ENCODE data around the gene GH2. TPM values are rescaled to one million over a fixed set of nuclear protein-coding genes. Genes with fewer than 3 reads are reported as not detected.

Gene GH2
- polyA plus RNA-seq, 1 donor from 2014 or later: not detected

DNA sequence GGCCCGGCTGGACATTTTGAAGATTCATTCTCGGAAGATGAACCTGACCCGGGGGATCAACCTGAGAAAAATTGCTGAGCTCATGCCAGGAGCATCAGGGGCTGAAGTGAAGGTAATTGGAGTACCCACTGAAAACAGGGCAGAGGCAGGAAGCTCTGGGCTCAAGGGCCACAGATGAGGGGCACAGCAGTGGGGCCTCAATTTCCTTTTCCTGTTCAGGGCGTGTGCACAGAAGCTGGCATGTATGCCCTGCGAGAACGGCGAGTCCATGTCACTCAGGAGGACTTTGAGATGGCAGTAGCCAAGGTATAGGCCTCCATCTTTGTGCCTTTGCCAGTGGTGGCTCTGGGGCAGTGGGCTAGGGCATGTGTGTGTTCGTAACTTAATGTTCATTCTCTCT, 50.2 kb downstream of the GH2 start:
- TF ChIP-seq TAF1 (IDR thresholded peaks at IDR 0.05; ENCODE audit: low read depth) (no peak), POLR2AphosphoS5 (IDR thresholded peaks at IDR 0.05) (no peak), EZH2 (IDR thresholded peaks at IDR 0.05; ENCODE audit: borderline replicate concordance, insufficient read depth, low read length, poor library complexity, severe bottlenecking) (no peak), RAD21 (conservative IDR thresholded peaks at IDR 0.05) (no peak), SMC3 (conservative IDR thresholded peaks at IDR 0.05; ENCODE audit: poor library complexity) (no peak), EP300 (conservative IDR thresholded peaks at IDR 0.05; ENCODE audit: poor library complexity, severe bottlenecking) (no peak), MXI1 (conservative IDR thresholded peaks at IDR 0.05; ENCODE audit: poor library complexity, severe bottlenecking) (no peak)
- TF ChIP-seq, protein P1, sequence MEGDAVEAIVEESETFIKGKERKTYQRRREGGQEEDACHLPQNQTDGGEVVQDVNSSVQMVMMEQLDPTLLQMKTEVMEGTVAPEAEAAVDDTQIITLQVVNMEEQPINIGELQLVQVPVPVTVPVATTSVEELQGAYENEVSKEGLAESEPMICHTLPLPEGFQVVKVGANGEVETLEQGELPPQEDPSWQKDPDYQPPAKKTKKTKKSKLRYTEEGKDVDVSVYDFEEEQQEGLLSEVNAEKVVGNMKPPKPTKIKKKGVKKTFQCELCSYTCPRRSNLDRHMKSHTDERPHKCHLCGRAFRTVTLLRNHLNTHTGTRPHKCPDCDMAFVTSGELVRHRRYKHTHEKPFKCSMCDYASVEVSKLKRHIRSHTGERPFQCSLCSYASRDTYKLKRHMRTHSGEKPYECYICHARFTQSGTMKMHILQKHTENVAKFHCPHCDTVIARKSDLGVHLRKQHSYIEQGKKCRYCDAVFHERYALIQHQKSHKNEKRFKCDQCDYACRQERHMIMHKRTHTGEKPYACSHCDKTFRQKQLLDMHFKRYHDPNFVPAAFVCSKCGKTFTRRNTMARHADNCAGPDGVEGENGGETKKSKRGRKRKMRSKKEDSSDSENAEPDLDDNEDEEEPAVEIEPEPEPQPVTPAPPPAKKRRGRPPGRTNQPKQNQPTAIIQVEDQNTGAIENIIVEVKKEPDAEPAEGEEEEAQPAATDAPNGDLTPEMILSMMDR (IDR thresholded peaks at IDR 0.05; ENCODE audit: poor library complexity, severe bottlenecking): no peak
- TF ChIP-seq, protein P2, sequence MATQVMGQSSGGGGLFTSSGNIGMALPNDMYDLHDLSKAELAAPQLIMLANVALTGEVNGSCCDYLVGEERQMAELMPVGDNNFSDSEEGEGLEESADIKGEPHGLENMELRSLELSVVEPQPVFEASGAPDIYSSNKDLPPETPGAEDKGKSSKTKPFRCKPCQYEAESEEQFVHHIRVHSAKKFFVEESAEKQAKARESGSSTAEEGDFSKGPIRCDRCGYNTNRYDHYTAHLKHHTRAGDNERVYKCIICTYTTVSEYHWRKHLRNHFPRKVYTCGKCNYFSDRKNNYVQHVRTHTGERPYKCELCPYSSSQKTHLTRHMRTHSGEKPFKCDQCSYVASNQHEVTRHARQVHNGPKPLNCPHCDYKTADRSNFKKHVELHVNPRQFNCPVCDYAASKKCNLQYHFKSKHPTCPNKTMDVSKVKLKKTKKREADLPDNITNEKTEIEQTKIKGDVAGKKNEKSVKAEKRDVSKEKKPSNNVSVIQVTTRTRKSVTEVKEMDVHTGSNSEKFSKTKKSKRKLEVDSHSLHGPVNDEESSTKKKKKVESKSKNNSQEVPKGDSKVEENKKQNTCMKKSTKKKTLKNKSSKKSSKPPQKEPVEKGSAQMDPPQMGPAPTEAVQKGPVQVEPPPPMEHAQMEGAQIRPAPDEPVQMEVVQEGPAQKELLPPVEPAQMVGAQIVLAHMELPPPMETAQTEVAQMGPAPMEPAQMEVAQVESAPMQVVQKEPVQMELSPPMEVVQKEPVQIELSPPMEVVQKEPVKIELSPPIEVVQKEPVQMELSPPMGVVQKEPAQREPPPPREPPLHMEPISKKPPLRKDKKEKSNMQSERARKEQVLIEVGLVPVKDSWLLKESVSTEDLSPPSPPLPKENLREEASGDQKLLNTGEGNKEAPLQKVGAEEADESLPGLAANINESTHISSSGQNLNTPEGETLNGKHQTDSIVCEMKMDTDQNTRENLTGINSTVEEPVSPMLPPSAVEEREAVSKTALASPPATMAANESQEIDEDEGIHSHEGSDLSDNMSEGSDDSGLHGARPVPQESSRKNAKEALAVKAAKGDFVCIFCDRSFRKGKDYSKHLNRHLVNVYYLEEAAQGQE (IDR thresholded peaks at IDR 0.05; ENCODE audit: borderline replicate concordance): no peak
- Histone ChIP-seq H3K27ac (ENCODE audit: low read length) (no peak overlapping the region), H3F3A (ENCODE audit: insufficient read depth, low read length, poor library complexity, severe bottlenecking) (peaks cover 4% of the 10 kb centered on the region), H3K36me3 (ENCODE audit: insufficient read depth, low read length) (no peaks in the 10 kb centered on the region), H3K4me3 (ENCODE audit: low read length) (no peak overlapping the region), H3K9ac (ENCODE audit: low read length) (no peak overlapping the region), H4K20me1 (ENCODE audit: insufficient read depth) (no peaks in the 10 kb centered on the region), H3K9me3 (ENCODE audit: low read length) (no peaks in the 10 kb centered on the region), H3K9me2 (ENCODE audit: insufficient read depth, low read length) (no peaks in the 10 kb centered on the region), H2AFZ (ENCODE audit: low read depth, low read length) (no peak overlapping the region), H3K79me2 (replicated peaks; ENCODE audit: insufficient read depth, low read length) (peaks cover 21% of the 10 kb centered on the region), H3K4me2 (ENCODE audit: low read length) (no peak overlapping the region), H3K27me3 (ENCODE audit: insufficient read depth, low read depth, low read length) (no peaks in the 10 kb centered on the region)

DNA sequence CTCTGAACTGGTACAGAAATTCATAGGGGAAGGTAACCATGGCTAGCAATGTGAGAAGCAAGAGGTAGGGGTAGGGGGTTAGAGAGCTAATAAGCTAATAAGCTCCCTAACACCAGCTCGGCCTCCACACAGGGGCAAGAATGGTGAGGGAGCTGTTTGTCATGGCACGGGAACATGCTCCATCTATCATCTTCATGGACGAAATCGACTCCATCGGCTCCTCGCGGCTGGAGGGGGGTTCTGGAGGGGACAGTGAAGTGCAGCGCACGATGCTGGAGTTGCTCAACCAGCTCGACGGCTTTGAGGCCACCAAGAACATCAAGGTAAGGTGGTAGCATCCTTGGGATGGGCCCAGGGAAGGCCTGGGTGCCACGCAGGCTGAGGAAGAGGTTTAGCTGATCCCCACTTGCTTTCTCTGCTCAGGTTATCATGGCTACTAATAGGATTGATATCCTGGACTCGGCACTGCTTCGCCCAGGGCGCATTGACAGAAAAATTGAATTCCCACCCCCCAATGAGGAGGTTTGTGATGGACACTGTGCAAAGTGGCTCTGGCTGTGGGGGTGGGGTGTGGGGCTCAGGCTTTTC, 50.7 kb downstream of the GH2 start:
- Histone ChIP-seq H3K9ac (ENCODE audit: low read length) (no peak overlapping the region), H3K36me3 (ENCODE audit: insufficient read depth, low read length) (no peaks in the 10 kb centered on the region), H3K4me3 (ENCODE audit: low read length) (no peak overlapping the region), H3K9me2 (ENCODE audit: insufficient read depth, low read length) (no peaks in the 10 kb centered on the region), H3K27me3 (ENCODE audit: insufficient read depth, low read depth, low read length) (no peaks in the 10 kb centered on the region), H3K4me2 (ENCODE audit: low read length) (no peak overlapping the region), H3K9me3 (ENCODE audit: low read length) (no peaks in the 10 kb centered on the region), H3F3A (ENCODE audit: insufficient read depth, low read length, poor library complexity, severe bottlenecking) (peaks cover 4% of the 10 kb centered on the region), H4K20me1 (ENCODE audit: insufficient read depth) (no peaks in the 10 kb centered on the region), H2AFZ (ENCODE audit: low read depth, low read length) (no peak overlapping the region), H3K27ac (ENCODE audit: low read length) (no peak overlapping the region), H3K79me2 (replicated peaks; ENCODE audit: insufficient read depth, low read length) (peaks cover 21% of the 10 kb centered on the region)
- TF ChIP-seq SMC3 (conservative IDR thresholded peaks at IDR 0.05; ENCODE audit: poor library complexity): no peak
- no peak for TF ChIP-seq MXI1 (conservative IDR thresholded peaks at IDR 0.05; ENCODE audit: poor library complexity, severe bottlenecking)
- no peak for TF ChIP-seq POLR2AphosphoS5 (IDR thresholded peaks at IDR 0.05)
- no peak for TF ChIP-seq EZH2 (IDR thresholded peaks at IDR 0.05; ENCODE audit: borderline replicate concordance, insufficient read depth, low read length, poor library complexity, severe bottlenecking)
- no peak for TF ChIP-seq EP300 (conservative IDR thresholded peaks at IDR 0.05; ENCODE audit: poor library complexity, severe bottlenecking)
- no peak for TF ChIP-seq RAD21 (conservative IDR thresholded peaks at IDR 0.05)
- TF ChIP-seq, protein P1 (IDR thresholded peaks at IDR 0.05; ENCODE audit: poor library complexity, severe bottlenecking): no peak
- TF ChIP-seq, protein P2 (IDR thresholded peaks at IDR 0.05; ENCODE audit: borderline replicate concordance): no peak
- TF ChIP-seq TAF1 (IDR thresholded peaks at IDR 0.05; ENCODE audit: low read depth): no peak

All from neural cell (in vitro differentiated cells).